ENCODE data around the gene SEPHS2. TPM values are rescaled to one million over a fixed set of nuclear protein-coding genes. Genes with fewer than 3 reads are reported as not detected.

SEPHS2 gene, protein sequence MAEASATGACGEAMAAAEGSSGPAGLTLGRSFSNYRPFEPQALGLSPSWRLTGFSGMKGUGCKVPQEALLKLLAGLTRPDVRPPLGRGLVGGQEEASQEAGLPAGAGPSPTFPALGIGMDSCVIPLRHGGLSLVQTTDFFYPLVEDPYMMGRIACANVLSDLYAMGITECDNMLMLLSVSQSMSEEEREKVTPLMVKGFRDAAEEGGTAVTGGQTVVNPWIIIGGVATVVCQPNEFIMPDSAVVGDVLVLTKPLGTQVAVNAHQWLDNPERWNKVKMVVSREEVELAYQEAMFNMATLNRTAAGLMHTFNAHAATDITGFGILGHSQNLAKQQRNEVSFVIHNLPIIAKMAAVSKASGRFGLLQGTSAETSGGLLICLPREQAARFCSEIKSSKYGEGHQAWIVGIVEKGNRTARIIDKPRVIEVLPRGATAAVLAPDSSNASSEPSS
- total RNA-seq = 10 to 100 TPM; 25.5 to 37.6 (median 35.0) TPM
- 12.4 TPM for total RNA-seq (2013)

DNA sequence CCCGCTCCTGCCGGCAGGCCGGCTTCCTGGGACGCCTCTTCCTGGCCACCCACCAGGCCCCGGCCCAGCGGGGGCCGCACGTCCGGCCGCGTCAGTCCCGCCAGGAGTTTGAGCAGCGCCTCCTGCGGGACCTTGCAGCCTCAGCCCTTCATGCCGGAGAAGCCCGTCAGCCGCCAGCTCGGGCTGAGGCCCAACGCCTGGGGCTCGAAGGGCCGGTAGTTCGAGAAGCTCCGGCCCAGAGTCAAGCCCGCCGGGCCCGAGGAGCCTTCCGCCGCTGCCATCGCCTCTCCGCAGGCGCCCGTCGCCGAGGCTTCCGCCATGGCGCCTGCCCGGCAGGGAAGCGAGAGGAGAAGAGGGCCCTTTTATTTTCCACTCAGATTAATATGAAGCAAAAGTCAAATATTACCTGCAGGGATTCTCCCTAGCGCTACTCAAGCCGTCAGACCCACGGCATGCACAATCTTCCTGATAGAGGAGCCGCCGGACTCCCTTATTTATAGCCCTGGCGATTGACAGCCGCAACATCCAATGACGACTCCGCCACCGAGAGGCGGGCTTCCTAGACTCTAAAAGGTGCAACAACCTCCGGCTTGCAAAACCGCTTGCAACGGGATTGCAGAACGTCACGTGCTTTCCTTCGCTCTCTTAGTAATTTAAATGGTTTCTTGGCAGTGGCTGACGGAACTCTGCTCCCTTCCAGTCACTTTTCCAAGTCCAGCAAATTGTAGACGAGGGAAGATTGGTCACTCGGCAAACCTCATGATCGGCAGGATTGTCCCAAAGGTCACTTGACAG lies at the start of gene SEPHS2:
SEPHS2 (minus strand) TSS at position 467 of the 795 bp plus-strand sequence; CDS start at position 320, 147 bp downstream.
- H3K4me1 Mint-ChIP-seq = peaks cover 36 to 38% of the 10 kb centered on the region in 2 donors
- Histone ChIP-seq H3K36me3 (ENCODE audit: control insufficient read depth, insufficient read depth, low read length) (peaks cover 4% of the 10 kb centered on the region), H3K9me3 (ENCODE audit: control insufficient read depth, insufficient read depth, low read length) (no peaks in the 10 kb centered on the region), H3K27ac (ENCODE audit: low read length) (peak within 1 kb of the TSS; percentile 91), H3K4me3 (ENCODE audit: low read length) (peak within 1 kb of the TSS; percentile 87), H3K4me1 (ENCODE audit: control insufficient read depth, insufficient read depth, low read length) (peaks cover 44% of the 10 kb centered on the region), H3K27me3 (ENCODE audit: control insufficient read depth, insufficient read depth, low read length) (no peaks in the 10 kb centered on the region)
- TF ChIP-seq, protein P1, sequence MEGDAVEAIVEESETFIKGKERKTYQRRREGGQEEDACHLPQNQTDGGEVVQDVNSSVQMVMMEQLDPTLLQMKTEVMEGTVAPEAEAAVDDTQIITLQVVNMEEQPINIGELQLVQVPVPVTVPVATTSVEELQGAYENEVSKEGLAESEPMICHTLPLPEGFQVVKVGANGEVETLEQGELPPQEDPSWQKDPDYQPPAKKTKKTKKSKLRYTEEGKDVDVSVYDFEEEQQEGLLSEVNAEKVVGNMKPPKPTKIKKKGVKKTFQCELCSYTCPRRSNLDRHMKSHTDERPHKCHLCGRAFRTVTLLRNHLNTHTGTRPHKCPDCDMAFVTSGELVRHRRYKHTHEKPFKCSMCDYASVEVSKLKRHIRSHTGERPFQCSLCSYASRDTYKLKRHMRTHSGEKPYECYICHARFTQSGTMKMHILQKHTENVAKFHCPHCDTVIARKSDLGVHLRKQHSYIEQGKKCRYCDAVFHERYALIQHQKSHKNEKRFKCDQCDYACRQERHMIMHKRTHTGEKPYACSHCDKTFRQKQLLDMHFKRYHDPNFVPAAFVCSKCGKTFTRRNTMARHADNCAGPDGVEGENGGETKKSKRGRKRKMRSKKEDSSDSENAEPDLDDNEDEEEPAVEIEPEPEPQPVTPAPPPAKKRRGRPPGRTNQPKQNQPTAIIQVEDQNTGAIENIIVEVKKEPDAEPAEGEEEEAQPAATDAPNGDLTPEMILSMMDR (IDR thresholded peaks at IDR 0.05) = peak; percentile 34
- intact Hi-C loops (cut with micrococcal nuclease) = loop anchor here (1.0 kb wide), 1 partner anchor 15 kb away; the partner anchor contains the start of gene DCTPP1
- WGBS (ENCODE audit: insufficient coverage) = 1% methylated on average over 59 of the region's 59 CpGs
- peak within 1 kb of the TSS; percentile 94 to 95 for H3K27ac Mint-ChIP-seq
- H3K27me3 Mint-ChIP-seq (ENCODE audit: low read depth in 2 of 2) = no peaks in the 10 kb centered on the region
- H3K9me3 Mint-ChIP-seq = peaks cover 0 to 3% of the 10 kb centered on the region in 2 donors
- ATAC-seq (peak; percentile 86 to 91 (median 90)), DNase-seq (peak; percentile 94 to 97)
- peaks cover 7% of the 10 kb centered on the region for H3K36me3 Mint-ChIP-seq
- H3K4me3 Mint-ChIP-seq = peak within 1 kb of the TSS; percentile 96

DNA sequence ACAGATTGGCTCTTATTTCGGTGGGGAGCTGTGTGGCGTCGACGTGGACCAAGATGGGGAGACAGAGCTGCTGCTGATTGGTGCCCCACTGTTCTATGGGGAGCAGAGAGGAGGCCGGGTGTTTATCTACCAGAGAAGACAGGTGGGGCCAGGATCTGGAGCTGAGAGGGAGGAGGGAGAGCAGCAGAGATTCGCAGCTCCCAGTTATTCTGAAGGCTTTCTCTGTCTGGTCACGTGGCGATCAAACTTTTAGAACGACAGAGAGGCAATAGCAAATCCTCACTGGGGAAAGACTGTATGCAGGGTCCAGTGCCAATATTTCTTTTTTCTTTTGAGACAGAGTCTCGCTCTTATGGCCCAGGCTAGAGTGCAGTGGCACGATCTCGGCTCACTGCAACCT lies 49.0 kb upstream of the SEPHS2 start:
- H3K4me1 Mint-ChIP-seq = peaks cover 30 to 32% of the 10 kb centered on the region in 2 donors
- 94% methylated on average over 10 of the region's 12 CpGs for WGBS (ENCODE audit: insufficient coverage)
- H3K36me3 ChIP-seq (ENCODE audit: control insufficient read depth, insufficient read depth, low read length) = peaks cover 85% of the 10 kb centered on the region
- H3K27me3 ChIP-seq (ENCODE audit: control insufficient read depth, insufficient read depth, low read length) = no peaks in the 10 kb centered on the region
- no peaks in the 10 kb centered on the region for H3K9me3 ChIP-seq (ENCODE audit: control insufficient read depth, insufficient read depth, low read length)
- H3K4me1 ChIP-seq (ENCODE audit: control insufficient read depth, insufficient read depth, low read length) = no peaks in the 10 kb centered on the region
- no peak overlapping the region for H3K4me3 Mint-ChIP-seq
- H3K36me3 Mint-ChIP-seq = peaks cover 13% of the 10 kb centered on the region
- no peaks in the 10 kb centered on the region for H3K27me3 Mint-ChIP-seq (ENCODE audit: low read depth in 2 of 2)
- no peak for ATAC-seq
- TF ChIP-seq, protein P1 (IDR thresholded peaks at IDR 0.05) = no peak
- no peak for DNase-seq
- H3K27ac ChIP-seq (ENCODE audit: low read length) = no peak overlapping the region
- H3K4me3 ChIP-seq (ENCODE audit: low read length) = no peak overlapping the region
- intact Hi-C loops (cut with micrococcal nuclease) = no loop called here
- peak overlapping the region; percentile 17 to 62 for H3K27ac Mint-ChIP-seq
- no peaks in the 10 kb centered on the region for H3K9me3 Mint-ChIP-seq

DNA sequence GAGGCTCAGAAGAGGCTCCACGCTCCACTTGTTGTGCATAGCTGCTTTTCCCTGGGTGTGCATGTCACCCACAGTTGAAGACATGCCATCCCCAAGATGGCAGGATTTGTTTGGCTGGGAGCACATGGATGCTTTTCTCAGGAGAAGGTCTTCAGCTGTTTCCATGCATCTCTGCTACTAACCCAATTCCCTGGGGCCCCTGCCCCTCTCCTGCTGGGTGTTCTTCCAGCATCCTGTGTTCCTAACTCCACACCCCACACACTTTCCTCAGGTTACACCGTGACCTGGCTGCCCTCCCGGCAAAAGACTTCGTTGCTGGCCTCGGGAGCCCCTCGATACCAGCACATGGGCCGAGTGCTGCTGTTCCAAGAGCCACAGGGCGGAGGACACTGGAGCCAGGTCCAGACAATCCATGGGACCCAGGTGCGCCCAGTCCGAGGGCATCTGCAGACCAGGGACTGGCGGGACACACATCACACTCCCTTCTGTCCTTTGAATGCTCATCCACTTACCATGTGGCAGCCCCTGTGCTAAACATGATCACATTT lies 48.3 kb upstream of the SEPHS2 start:
- no peaks in the 10 kb centered on the region for H3K9me3 ChIP-seq (ENCODE audit: control insufficient read depth, insufficient read depth, low read length)
- intact Hi-C loops (cut with micrococcal nuclease) = no loop called here
- H3K36me3 ChIP-seq (ENCODE audit: control insufficient read depth, insufficient read depth, low read length) = peaks cover 87% of the 10 kb centered on the region
- Mint-ChIP-seq H3K9me3 (no peaks in the 10 kb centered on the region), H3K36me3 (peaks cover 13% of the 10 kb centered on the region), H3K27me3 (ENCODE audit: low read depth in 2 of 2) (no peaks in the 10 kb centered on the region), H3K4me1 (peaks cover 32 to 33% of the 10 kb centered on the region in 2 donors), H3K4me3 (no peak overlapping the region), H3K27ac (peak overlapping the region; percentile 17 to 62)
- 98% methylated on average over 11 of the region's 11 CpGs for WGBS (ENCODE audit: insufficient coverage)
- peaks cover 3% of the 10 kb centered on the region for H3K4me1 ChIP-seq (ENCODE audit: control insufficient read depth, insufficient read depth, low read length)
- TF ChIP-seq, protein P1 (IDR thresholded peaks at IDR 0.05) = no peak
- no peak overlapping the region for H3K4me3 ChIP-seq (ENCODE audit: low read length)
- H3K27ac ChIP-seq (ENCODE audit: low read length) = no peak overlapping the region
- ATAC-seq = no peak
- H3K27me3 ChIP-seq (ENCODE audit: control insufficient read depth, insufficient read depth, low read length) = no peaks in the 10 kb centered on the region
- no peak for DNase-seq
